ENCODE measurements around the gene LSMEM2. TPM values are rescaled to one million over a fixed set of nuclear protein-coding genes. Genes with fewer than 3 reads are reported as not detected.

The LSMEM2 gene
- total and polyA plus RNA-seq, 2 experiments from 2014 or later: 0.59 to 0.86 TPM

DNA sequence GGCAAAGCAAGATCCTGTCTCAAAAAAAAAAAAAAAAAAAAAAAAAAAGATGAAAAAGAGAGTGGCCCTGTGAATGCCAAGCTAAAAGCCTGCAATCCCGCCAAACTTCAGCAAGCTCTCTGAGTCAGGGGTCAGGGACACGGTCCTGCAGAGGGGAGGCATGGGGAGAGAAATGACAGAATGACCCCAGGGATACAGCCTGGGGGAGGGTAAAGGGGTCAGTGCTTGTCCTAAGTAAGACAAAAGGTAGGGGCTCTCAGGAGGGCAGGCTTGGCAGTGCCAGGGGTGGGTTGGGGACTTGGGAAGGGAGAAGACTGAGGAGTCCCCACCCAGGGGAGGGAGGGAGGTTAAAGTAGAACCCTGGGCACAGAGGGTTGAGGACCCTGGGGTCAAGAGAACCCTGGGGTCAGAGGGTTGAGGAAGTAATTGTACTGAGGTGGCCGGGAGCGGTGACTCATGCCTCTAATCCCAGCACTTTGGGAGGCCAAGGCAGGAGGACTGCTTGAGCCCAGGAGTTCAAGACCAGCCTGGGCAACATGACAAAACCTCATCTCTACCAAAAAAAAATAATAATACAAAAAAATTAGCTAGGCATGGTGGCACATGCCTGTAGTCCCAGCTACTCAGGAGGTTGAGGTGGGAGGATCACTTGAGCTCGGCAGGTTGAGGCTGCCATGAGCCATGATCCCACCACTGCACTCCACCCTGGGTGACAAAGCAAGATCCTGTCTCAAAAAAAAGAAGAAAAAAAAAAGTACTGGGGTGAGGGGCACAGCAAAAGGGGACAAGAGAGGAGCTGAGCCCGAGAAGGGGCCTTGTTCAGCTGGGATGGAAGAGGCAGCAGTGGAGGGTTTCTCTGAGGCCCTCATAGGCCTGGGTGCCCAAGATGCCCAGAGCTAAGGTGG is 15.2 kb upstream of the LSMEM2 start:
- peak overlapping the region; percentile 16 for H3K4me2 ChIP-seq
- no peaks in the 10 kb centered on the region for H3K79me2 ChIP-seq (replicated peaks; ENCODE audit: insufficient read depth)
- no peak for TF ChIP-seq CTCF (conservative IDR thresholded peaks at IDR 0.05; ENCODE audit: low read depth in 2 of 2)
- no peak for TF ChIP-seq ZNF331 (CRISPR knock-in tag; IDR thresholded peaks at IDR 0.05; ENCODE audit: low read depth)
- no peak for TF ChIP-seq REST (IDR thresholded peaks at IDR 0.05; ENCODE audit: unreplicated experiment)
- no peak for TF ChIP-seq EZH2phosphoT487 (IDR thresholded peaks at IDR 0.05; ENCODE audit: unreplicated experiment)
- TF ChIP-seq JUNB (IDR thresholded peaks at IDR 0.05; ENCODE audit: unreplicated experiment): no peak
- no peak for TF ChIP-seq ZNF114 (CRISPR knock-in tag; IDR thresholded peaks at IDR 0.05)
- no peak for TF ChIP-seq ZNF462 (CRISPR knock-in tag; IDR thresholded peaks at IDR 0.05)
- TF ChIP-seq NANOG (IDR thresholded peaks at IDR 0.05; ENCODE audit: borderline replicate concordance): no peak
- no peak for TF ChIP-seq ETS1 (IDR thresholded peaks at IDR 0.05)
- TF ChIP-seq EZH2 (IDR thresholded peaks at IDR 0.05; ENCODE audit: low read depth, unreplicated experiment): no peak
- no peak for TF ChIP-seq POLR2AphosphoS5 (IDR thresholded peaks at IDR 0.05; ENCODE audit: low read depth)
- no peak for TF ChIP-seq CREB1 (CRISPR knock-in tag; IDR thresholded peaks at IDR 0.05; ENCODE audit: low read depth)
- no peak for TF ChIP-seq STAT1 (IDR thresholded peaks at IDR 0.05; ENCODE audit: unreplicated experiment)
- no peaks in the 10 kb centered on the region for H3K36me3 ChIP-seq (ENCODE audit: insufficient read depth)
- no peaks in the 10 kb centered on the region for H3K9me2 ChIP-seq (ENCODE audit: insufficient read depth)
- Mint-ChIP-seq H3K27me3 (ENCODE audit: insufficient read depth, low read depth, poor library complexity) (peaks cover 29% of the 10 kb centered on the region), H3K36me3 (ENCODE audit: low read depth) (peaks cover 10% of the 10 kb centered on the region), H3K4me1 (peaks cover 60% of the 10 kb centered on the region), H3K4me3 (peak overlapping the region; percentile 51; the same call in 2 of the 3 replicates), H3K27ac (peak overlapping the region; percentile 95), H3K9me3 (no peaks in the 10 kb centered on the region)
- peak overlapping the region; percentile 89 for H3K27ac ChIP-seq (ENCODE audit: low read depth)
- no peak overlapping the region for H2AFZ ChIP-seq
- H3F3A ChIP-seq (replicated peaks; ENCODE audit: low read depth): peaks cover 25% of the 10 kb centered on the region
- no peaks in the 10 kb centered on the region; the same call in 1 of the 2 replicates for H4K20me1 ChIP-seq (replicated peaks; ENCODE audit: insufficient read depth)
- H3K27me3 ChIP-seq (ENCODE audit: insufficient read depth): no peaks in the 10 kb centered on the region
- no peak for ATAC-seq
- no peak for DNase-seq (ENCODE audit: low spot score)
- peak overlapping the region; percentile 1; the same call in 1 of the 2 replicates for H3K4me3 ChIP-seq
- H3K4me1 ChIP-seq (ENCODE audit: insufficient read depth): peaks cover 55% of the 10 kb centered on the region

Measured in GM23338 (cell line).